ENCODE measurements around the gene AKT1S1. TPM values are rescaled to one million over a fixed set of nuclear protein-coding genes. Genes with fewer than 3 reads are reported as not detected.

The AKT1S1 gene
- total RNA-seq, 4 donors from 2014 or later: 17.2 to 30.5 (median 23.3) TPM

DNA sequence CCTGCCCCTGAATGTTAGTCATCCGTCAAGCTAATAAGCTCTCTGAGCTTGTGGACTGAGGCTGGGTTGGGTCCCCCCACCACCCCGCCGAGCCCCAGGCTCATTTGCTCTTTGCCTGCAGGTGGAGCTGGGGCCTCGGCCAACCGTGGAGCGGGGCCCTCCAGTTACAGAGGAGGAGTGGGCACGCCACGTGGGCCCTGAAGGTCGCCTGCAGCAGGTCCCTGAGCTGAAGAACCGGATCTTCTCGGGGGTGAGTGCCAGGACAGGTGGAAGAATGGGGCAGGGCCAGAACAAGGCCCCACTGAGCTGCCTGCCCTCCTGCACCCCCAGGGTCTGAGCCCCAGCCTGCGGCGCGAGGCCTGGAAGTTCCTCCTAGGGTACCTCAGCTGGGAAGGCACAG, 5.5 kb upstream of the AKT1S1 start:
- H3K36me3 ChIP-seq: peaks cover 0 to 83% (median 4%) of the 10 kb centered on the region in 3 donors
- no peak overlapping the region for H3K4me3 ChIP-seq
- no peak overlapping the region for H3K27ac ChIP-seq
- no peaks in the 10 kb centered on the region for H3K27me3 ChIP-seq
- no peaks in the 10 kb centered on the region for H3K9me3 ChIP-seq
- TF ChIP-seq POLR2A (IDR thresholded peaks at IDR 0.05) (no peak), CTCF (IDR thresholded peaks at IDR 0.05) (no peak)
- peaks cover 0 to 12% (median 2%) of the 10 kb centered on the region in 4 donors for H3K4me1 ChIP-seq
- DNase-seq: no peak

GRCh38 chr19:49881672-49882394, 4.7 kb upstream of the AKT1S1 start:
- H3K9me3 ChIP-seq: no peaks in the 10 kb centered on the region
- H3K36me3 ChIP-seq: peaks cover 0 to 78% (median 4%) of the 10 kb centered on the region in 3 donors
- H3K27me3 ChIP-seq: no peaks in the 10 kb centered on the region
- no peak for TF ChIP-seq POLR2A (IDR thresholded peaks at IDR 0.05)
- TF ChIP-seq CTCF (IDR thresholded peaks at IDR 0.05): no peak
- no peak for DNase-seq
- H3K27ac ChIP-seq: no peak overlapping the region
- peaks cover 0 to 12% (median 2%) of the 10 kb centered on the region in 4 donors for H3K4me1 ChIP-seq
- H3K4me3 ChIP-seq: no peak overlapping the region

GRCh38 chr19:49881186-49881585, 4.0 kb upstream of the AKT1S1 start:
- TF ChIP-seq POLR2A (IDR thresholded peaks at IDR 0.05) (no peak), CTCF (IDR thresholded peaks at IDR 0.05) (no peak)
- DNase-seq: no peak
- H3K27ac ChIP-seq: no peak overlapping the region
- peaks cover 0 to 12% (median 2%) of the 10 kb centered on the region in 4 donors for H3K4me1 ChIP-seq
- H3K36me3 ChIP-seq: peaks cover 0 to 72% (median 4%) of the 10 kb centered on the region in 3 donors
- no peak overlapping the region for H3K4me3 ChIP-seq
- no peaks in the 10 kb centered on the region for H3K27me3 ChIP-seq
- no peaks in the 10 kb centered on the region for H3K9me3 ChIP-seq

DNA sequence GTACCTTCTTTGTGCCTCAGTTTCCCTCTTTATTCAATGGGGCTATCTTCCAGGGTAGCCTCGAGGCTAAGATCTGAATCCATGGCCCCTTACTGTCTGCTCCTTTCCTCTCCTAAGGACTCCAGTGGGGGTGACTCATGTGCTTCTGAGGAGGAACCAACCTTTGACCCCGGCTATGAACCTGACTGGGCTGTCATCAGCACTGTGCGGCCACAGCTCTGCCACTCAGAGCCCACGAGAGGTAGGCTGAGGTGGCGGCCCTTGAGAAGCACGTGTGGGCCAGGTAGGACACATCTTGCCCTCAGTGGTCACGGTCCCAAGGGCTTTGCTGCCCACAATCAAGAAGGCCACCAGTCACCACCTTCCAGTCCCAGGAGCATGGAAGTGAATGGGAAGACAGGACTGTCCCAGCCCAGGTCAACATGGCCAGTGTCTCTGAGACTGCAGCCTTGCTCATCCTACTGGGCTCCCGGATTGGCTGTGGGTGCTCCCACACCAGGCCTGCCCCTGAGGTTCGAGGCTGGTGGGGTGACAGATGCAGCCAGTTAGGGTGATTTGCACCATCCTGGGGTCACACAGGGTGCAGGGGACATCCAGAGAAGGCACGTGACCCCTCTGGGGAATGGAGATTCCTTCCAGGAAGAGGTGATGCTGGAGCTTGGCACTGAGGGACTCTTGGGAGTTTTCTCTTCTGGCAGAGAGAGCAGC, 3.2 kb upstream of the AKT1S1 start:
- Histone ChIP-seq H3K4me3 (no peak overlapping the region), H3K4me1 (peaks cover 0 to 17% (median 4%) of the 10 kb centered on the region in 4 donors), H3K27me3 (no peaks in the 10 kb centered on the region), H3K27ac (peak overlapping the region in 1 of 4 donors; percentile 20), H3K36me3 (peaks cover 0 to 67% (median 4%) of the 10 kb centered on the region in 3 donors), H3K9me3 (no peaks in the 10 kb centered on the region)
- DNase-seq: peak in 1 of 3 donors; percentile 76
- TF ChIP-seq CTCF (IDR thresholded peaks at IDR 0.05): no peak
- no peak for TF ChIP-seq POLR2A (IDR thresholded peaks at IDR 0.05)

GRCh38 chr19:49879243-49879963, 2.2 kb upstream of the AKT1S1 start:
- H3K4me3 ChIP-seq: no peak overlapping the region
- peaks cover 0 to 58% (median 4%) of the 10 kb centered on the region in 3 donors for H3K36me3 ChIP-seq
- no peak for DNase-seq
- TF ChIP-seq CTCF (IDR thresholded peaks at IDR 0.05) (no peak), POLR2A (IDR thresholded peaks at IDR 0.05) (no peak)
- no peaks in the 10 kb centered on the region for H3K27me3 ChIP-seq
- no peak overlapping the region for H3K27ac ChIP-seq
- no peaks in the 10 kb centered on the region for H3K9me3 ChIP-seq
- peaks cover 0 to 27% (median 4%) of the 10 kb centered on the region in 4 donors for H3K4me1 ChIP-seq
